ENCODE results near the gene ACAA2.

- TF ChIP-seq CTCF (IDR thresholded peaks at IDR 0.05) (no peak), POLR2AphosphoS5 (IDR thresholded peaks at IDR 0.05; ENCODE audit: low read depth, low read length) (no peak)
Measured at GRCh38 chr18:49844903-49845302, 31.6 kb upstream of the ACAA2 start.
